GM19455 (cell line): ENCODE data around the gene SPINDOC.
A peak's percentile ranks its signal among the peaks of the same experiment; 100 is the strongest.
"Not testable (repeated sequence)": the region's sequence is repeated elsewhere in the genome, so short reads cannot be mapped to it uniquely, and the experiment has no call there.

Experiments
- ATAC-seq: cut with Tn5 transposase; IDR thresholded peaks from one replicate; pipeline ENCODE4 v1.9.1; 2021; ENCODE audit not compliant: unreplicated experiment

The SPINDOC gene

GRCh38 chr11:63783925-63784592, 29.2 kb upstream of the SPINDOC start:
- ATAC-seq = no peak

GRCh38 chr11:63785823-63786222, 27.4 kb upstream of the SPINDOC start:
- ATAC-seq = no peak

- ATAC-seq = no peak
Observed at GRCh38 chr11:63791495-63792167, 21.6 kb upstream of the SPINDOC start.

- no peak for ATAC-seq
Observed at GRCh38 chr11:63793161-63793560, 20.1 kb upstream of the SPINDOC start.

GRCh38 chr11:63795066-63795465, 18.2 kb upstream of the SPINDOC start:
- ATAC-seq = no peak

- no peak for ATAC-seq
Observed at GRCh38 chr11:63800921-63801320, 12.3 kb upstream of the SPINDOC start.

- ATAC-seq = no peak
Observed at GRCh38 chr11:63802637-63803414, 10.4 kb upstream of the SPINDOC start.

GRCh38 chr11:63804259-63804658, 9.0 kb upstream of the SPINDOC start:
- no peak for ATAC-seq

- ATAC-seq = no peak
Observed at GRCh38 chr11:63805844-63806415, 7.3 kb upstream of the SPINDOC start.

- ATAC-seq = not testable (repeated sequence)
Observed at GRCh38 chr11:63810383-63810782, 2.9 kb upstream of the SPINDOC start.

- ATAC-seq = no peak
Observed at GRCh38 chr11:63811522-63811921, 1.7 kb upstream of the SPINDOC start.

- ATAC-seq = peak; percentile 47
Observed at GRCh38 chr11:63813563-63814382, 517 bp downstream of the SPINDOC start.

GRCh38 chr11:63814383-63814736, 1.1 kb downstream of the SPINDOC start:
- ATAC-seq = no peak

- no peak for ATAC-seq
Observed at GRCh38 chr11:63816166-63816565, 2.9 kb downstream of the SPINDOC start.

- no peak for ATAC-seq
Observed at GRCh38 chr11:63816732-63817131, 3.5 kb downstream of the SPINDOC start.

GRCh38 chr11:63817758-63818498, 4.7 kb downstream of the SPINDOC start:
- no peak for ATAC-seq

GRCh38 chr11:63818609-63819008, 5.4 kb downstream of the SPINDOC start:
- ATAC-seq = no peak

- ATAC-seq = no peak
Observed at GRCh38 chr11:63821411-63821810, 8.2 kb downstream of the SPINDOC start.

GRCh38 chr11:63826471-63827190, 13.4 kb downstream of the SPINDOC start:
- ATAC-seq = no peak
